K562 (cell line): ENCODE results near the gene PTPRM. TPM values are rescaled to one million over a fixed set of nuclear protein-coding genes. Genes with fewer than 3 reads are reported as not detected.

Experiments used
- ATAC-seq: fragments of 200-7000 bp; cut with Tn5 transposase; 3 replicates; pipeline ENCODE4 v1.9.1; 2020; ENCODE audit warnings: moderate library complexity
- BruUV-seq: library from RNA; stranded (reverse); fragments of 400-500 nt; replicated peaks from 2 replicates; lab custom pipeline; 2021; lab: Mats Ljungman, UMichigan
- CTCF ChIA-PET: fragments of 300-600 bp; formaldehyde crosslinking; extraction: SDS; loops from one replicate; lab custom pipeline; 2021; ENCODE audit warnings: low intra/inter-chr PET ratio; lab: Yijun Ruan, JAX
- POLR2A ChIA-PET: fragments of 300-600, 350-650 bp; sonication (Branson Sonifier 250); formaldehyde crosslinking; extraction: SDS; loops from one replicate; lab custom pipeline; 2021; ENCODE audit warnings: antibody characterized with exemption, inconsistent platforms; lab: Yijun Ruan, JAX
- DNase-seq, 4 experiments: peaks; one replicate each; pipeline versions ENCODE4 v3.0.0 to v3.0.0-alpha.2; 2011 to 2018; ENCODE audit warnings: low spot score in 3 of 4, mixed read lengths in 3 of 4; ENCODE audit errors: extremely low read depth in 1 of 4
- FAIRE-seq: peaks from 2 replicates; lab custom pipeline; 2011; peaks lifted over from hg19 to GRCh38; lab: Jason Lieb, UNC
- H2AFZ ChIP-seq: 2 replicates; pipeline ENCODE4 v1.6.0; 2011; ENCODE audit warnings: low read depth, low read length, control low read depth, inconsistent platforms
- H3K27ac ChIP-seq: fragments of 200-600 bp; 3 replicates; pipeline ENCODE4 v1.8.0; 2011; ENCODE audit warnings: low read depth, mild to moderate bottlenecking, control low read depth, inconsistent platforms, low read length, moderate library complexity, mixed read lengths; ENCODE audit errors: extremely low read depth
- H3K27me3 ChIP-seq, 2 experiments: fragments of 300-600 bp in 1 of 2; 2 replicates in 1 of 2; 3 replicates in 1 of 2; pipeline versions ENCODE4 v1.6.0 to v1.8.0; 2011; ENCODE audit warnings: inconsistent platforms in 2 of 2, low read length in 2 of 2, mild to moderate bottlenecking in 1 of 2, mixed read lengths in 1 of 2, moderate library complexity in 1 of 2; ENCODE audit not compliant: control insufficient read depth in 2 of 2, insufficient read depth in 2 of 2
- H3K36me3 ChIP-seq: fragments of 300-600 bp; 3 replicates; pipeline ENCODE4 v1.8.0; 2011; ENCODE audit warnings: mild to moderate bottlenecking, low read length, inconsistent platforms; ENCODE audit not compliant: control insufficient read depth, insufficient read depth
- H3K4me1 ChIP-seq, 2 experiments: fragments of 200-600 bp in 1 of 2; replicated peaks in 1 of 2; 2 replicates in 1 of 2; 3 replicates in 1 of 2; pipeline versions ENCODE4 v1.5.1 to v1.8.0; 2011; ENCODE audit warnings: inconsistent platforms in 2 of 2, low read length in 2 of 2, mild to moderate bottlenecking in 1 of 2, mixed read lengths in 1 of 2, moderate library complexity in 1 of 2; ENCODE audit not compliant: control insufficient read depth in 2 of 2, insufficient read depth in 2 of 2
- H3K4me2 ChIP-seq: 2 replicates; pipeline ENCODE4 v1.6.1; 2011; ENCODE audit warnings: low read length, control low read depth, inconsistent platforms, mixed read lengths; ENCODE audit not compliant: insufficient read depth
- H3K4me3 ChIP-seq: fragments of 200-600 bp; sonication (generic), shearing (Covaris generic); 2 replicates; pipeline ENCODE4 v1.5.1; 2016; ENCODE audit warnings: control low read depth, inconsistent platforms
- H3K79me2 ChIP-seq: fragments of 200-600 bp; 3 replicates; pipeline ENCODE4 v1.8.0; 2011; ENCODE audit warnings: low read length, inconsistent platforms; ENCODE audit not compliant: control insufficient read depth, insufficient read depth
- H3K9ac ChIP-seq, 2 experiments: 2 replicates each; pipeline versions ENCODE4 v1.6.0 to v1.6.1; 2011; ENCODE audit warnings: low read depth in 2 of 2, low read length in 2 of 2, control low read depth in 1 of 2, inconsistent platforms in 1 of 2, mild to moderate bottlenecking in 1 of 2, mixed read lengths in 1 of 2; ENCODE audit not compliant: insufficient read depth in 1 of 2
- H3K9me1 ChIP-seq: one replicate; pipeline ENCODE4 v1.6.0; 2011; ENCODE audit warnings: inconsistent platforms, mild to moderate bottlenecking, low read length, moderate library complexity; ENCODE audit not compliant: control insufficient read depth, insufficient read depth
- H3K9me3 ChIP-seq: replicated peaks from 2 replicates; pipeline ENCODE4 v1.5.1; 2011; ENCODE audit warnings: low read depth, low read length, inconsistent platforms; ENCODE audit not compliant: control insufficient read depth, insufficient read depth
- H4K20me1 ChIP-seq: replicated peaks from 2 replicates; pipeline ENCODE4 v1.6.1; 2011; ENCODE audit warnings: low read length, inconsistent platforms, mixed read lengths; ENCODE audit not compliant: control insufficient read depth, insufficient read depth
- CREB3 ChIP-seq: fragments of 450-650 bp; conservative IDR thresholded peaks from 2 replicates; pipeline ENCODE4 v1.6.1; 2016; ENCODE audit warnings: missing genetic modification characterization, low read depth, mild to moderate bottlenecking, missing compliant biosample characterization, moderate library complexity
- LEF1 ChIP-seq: fragments of 450-650 bp; IDR thresholded peaks from 2 replicates; pipeline ENCODE4 v1.6.1; 2016; ENCODE audit warnings: mild to moderate bottlenecking
- POLR3A ChIP-seq: IDR thresholded peaks from 2 replicates; pipeline ENCODE4 v1.6.1; 2011; ENCODE audit warnings: borderline replicate concordance, mild to moderate bottlenecking, moderate library complexity; ENCODE audit not compliant: insufficient read length, insufficient read depth; ENCODE audit errors: extremely low read depth
- YY1 ChIP-seq, 3 experiments: IDR thresholded peaks; 2 replicates each; pipeline ENCODE4 v1.6.1; 2011; ENCODE audit warnings: low read length in 2 of 3, mild to moderate bottlenecking in 2 of 3, moderate library complexity in 2 of 3, borderline replicate concordance in 1 of 3, control low read depth in 1 of 3, low read depth in 1 of 3; ENCODE audit not compliant: insufficient read depth in 3 of 3, insufficient replicate concordance in 2 of 3, control insufficient read depth in 1 of 3, insufficient read length in 1 of 3; ENCODE audit errors: extremely low read depth in 1 of 3
- ZNF395 ChIP-seq: fragments of 200-800 bp; sonication (Bioruptor generic); IDR thresholded peaks from 2 replicates; pipeline ENCODE4 v1.6.1; 2017; ENCODE audit warnings: missing genetic modification characterization, missing compliant biosample characterization
- ZNF668 ChIP-seq: fragments of 250-450 bp; sonication (Bioruptor Pico); IDR thresholded peaks from 2 replicates; pipeline ENCODE4 v1.8.0; 2022; ENCODE audit warnings: mild to moderate bottlenecking, inconsistent platforms
- WGBS: fragments of 100-300 bp; shearing (Covaris generic); methylation state at CpG from one replicate; pipeline ENCODE4 v1.1.6; 2016; ENCODE audit warnings: low coverage, mixed read lengths; ENCODE audit not compliant: insufficient coverage; ENCODE audit errors: missing lambda C conversion rate; 5-methylcytosine and 5-hydroxymethylcytosine counted together
- in situ Hi-C: fragments of 300-500 bp; cut with MboI; formaldehyde crosslinking; loops from 4 replicates; pipeline ENCODE4 v1.15.0; 2018; ENCODE audit warnings: inconsistent platforms, mixed read lengths
- intact Hi-C: fragments of 100-400 bp; cut with micrococcal nuclease; formaldehyde crosslinking; loops from 2 replicates; pipeline ENCODE4 v1.14.2; 2022
- polyA plus RNA-seq, 8 experiments: library from polyadenylated mRNA; depleted of rRNA in 4 of 8; stranded (reverse) in 5 of 8; unstranded in 3 of 8; fragments of >200 nt; fragmentation: Nextera tagmentation in 2 of 8; fragmentation: Illumina TruSeq in 1 of 8; extraction: Ambion mirVana in 2 of 8; extraction: Trizol in 1 of 8; gene quantifications; 2 replicates each; pipeline versions ENCODE4 v1.2.1 to v1.2.3, GENCODE V29; 2011 to 2014; ENCODE audit warnings: inconsistent platforms in 1 of 8, missing spikeins in 1 of 8
- total RNA-seq, 7 experiments: library from RNA; depleted of rRNA in 6 of 7; stranded (reverse); fragments of >200 nt in 6 of 7; fragmentation: Illumina TruSeq in 2 of 7; extraction: Trizol in 2 of 7; gene quantifications; 2 replicates each; pipeline versions ENCODE4 v1.2.1 to v1.2.3, GENCODE V29; 2011 to 2021; ENCODE audit warnings: low replicate concordance in 1 of 7

Gene PTPRM
- total and polyA plus RNA-seq, 9 of the 15 experiments (the other 6 are each of a cell fraction or from before 2014, with no cell fraction given): 0.03 to 0.16 (median 0.08) TPM; not detected in 3

- POLR2A ChIA-PET: no interaction called here
Measured at GRCh38 chr18:8153887-8154583, 586.9 kb downstream of the PTPRM start.

More at GRCh38 chr18:8153887-8154583, 586.9 kb downstream of the PTPRM start:
- Histone ChIP-seq H3K9ac (no peak overlapping the region), H3K4me1 (no peaks in the 10 kb centered on the region), H2AFZ (no peak overlapping the region), H3K4me2 (no peak overlapping the region), H3K4me3 (no peak overlapping the region), H3K9me3 (no peaks in the 10 kb centered on the region), H3K9me1 (no peaks in the 10 kb centered on the region), H4K20me1 (no peaks in the 10 kb centered on the region), H3K79me2 (no peaks in the 10 kb centered on the region), H3K27ac (no peak overlapping the region), H3K36me3 (no peaks in the 10 kb centered on the region), H3K27me3 (no peaks in the 10 kb centered on the region)
- WGBS: 1% methylated on average over 10 of the region's 10 CpGs
- CTCF ChIA-PET: no interaction called here
- intact Hi-C loops: no loop called here
- ATAC-seq (no peak), DNase-seq (no peak), FAIRE-seq (no peak)
- no TSS peak for BruUV-seq
- in situ Hi-C loops: loop anchor here (10.0 kb wide), 1 partner anchor 1101 kb away; no protein-coding TSS in a partner anchor
- TF ChIP-seq ZNF668 (CRISPR knock-in tag) (no peak), YY1 (IDR thresholded peaks at IDR 0.05; ENCODE audit: borderline replicate concordance in 1 of 3, control insufficient read depth in 1 of 3, extremely low read depth in 1 of 3, insufficient read depth in 3 of 3, insufficient read length in 1 of 3, insufficient replicate concordance in 2 of 3, low read depth in 1 of 3, low read length in 2 of 3) (no peak), ZNF395 (CRISPR knock-in tag) (no peak), LEF1 (no peak), CREB3 (no peak), POLR3A (no peak)
